ENCODE data around the gene MACC1.

MACC1 gene

DNA sequence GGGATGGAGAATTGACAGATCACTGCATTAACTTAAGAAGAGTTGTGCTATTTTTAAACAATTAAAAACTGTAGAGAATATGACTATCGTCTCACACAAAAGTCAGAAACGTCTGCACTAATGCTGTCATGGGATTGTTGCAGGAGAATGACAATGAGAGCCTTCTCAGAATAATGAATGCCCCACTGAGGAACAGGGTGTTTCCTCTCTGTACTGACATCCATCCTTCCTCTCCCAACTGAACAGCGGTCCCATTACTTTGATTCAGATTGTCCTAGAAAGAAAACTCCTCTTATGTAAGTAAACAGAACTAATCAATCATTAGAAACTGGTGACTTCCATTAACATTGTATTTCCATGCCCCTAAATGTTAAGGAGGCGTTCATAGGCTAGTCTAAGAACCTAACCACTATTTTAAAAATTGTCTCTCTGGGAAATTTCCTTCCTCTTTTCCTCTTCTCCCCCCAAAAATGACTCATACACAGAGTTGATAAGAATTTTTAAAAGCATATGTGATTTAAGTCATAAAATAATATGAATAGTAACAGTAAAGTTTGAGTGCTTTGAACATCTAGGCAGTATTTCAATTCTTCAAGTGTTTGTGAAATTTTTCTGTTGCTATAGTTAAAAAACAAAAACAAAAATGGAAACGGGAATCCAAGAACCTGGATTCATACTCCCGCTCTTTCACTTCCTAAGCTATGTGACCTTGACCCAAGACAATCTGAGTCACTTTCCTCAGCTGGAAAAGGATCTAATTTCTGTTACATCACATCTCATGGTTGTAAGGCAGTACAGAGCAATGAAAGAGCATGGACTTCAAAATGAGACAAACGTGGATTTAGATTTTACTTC lies 12.7 kb upstream of the MACC1 start:
- no peak for DNase-seq (ENCODE audit: low read depth)

DNA sequence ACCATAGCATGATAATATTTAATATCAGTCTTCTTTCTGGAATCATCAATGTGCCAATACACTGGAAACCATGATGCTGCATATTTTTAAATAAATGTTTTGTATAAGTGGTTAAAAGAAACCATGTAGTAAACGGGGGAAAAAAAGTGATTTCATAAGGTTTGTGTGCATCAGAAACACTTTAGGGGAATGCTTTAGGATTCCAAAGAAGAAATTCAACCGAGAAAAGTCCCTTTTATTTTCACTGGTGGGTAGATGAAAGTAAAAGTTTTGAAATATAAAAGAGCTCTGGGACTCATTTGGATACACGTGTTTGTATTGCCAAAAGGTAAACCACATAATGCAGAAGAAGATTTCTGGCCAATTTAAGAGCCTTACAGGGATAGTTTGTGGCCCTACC lies 11.9 kb upstream of the MACC1 start:
- DNase-seq (ENCODE audit: low read depth) = no peak

GRCh38 chr7:20228654-20229053 lies 11.5 kb upstream of the MACC1 start:
- no peak for DNase-seq (ENCODE audit: low read depth)

DNA sequence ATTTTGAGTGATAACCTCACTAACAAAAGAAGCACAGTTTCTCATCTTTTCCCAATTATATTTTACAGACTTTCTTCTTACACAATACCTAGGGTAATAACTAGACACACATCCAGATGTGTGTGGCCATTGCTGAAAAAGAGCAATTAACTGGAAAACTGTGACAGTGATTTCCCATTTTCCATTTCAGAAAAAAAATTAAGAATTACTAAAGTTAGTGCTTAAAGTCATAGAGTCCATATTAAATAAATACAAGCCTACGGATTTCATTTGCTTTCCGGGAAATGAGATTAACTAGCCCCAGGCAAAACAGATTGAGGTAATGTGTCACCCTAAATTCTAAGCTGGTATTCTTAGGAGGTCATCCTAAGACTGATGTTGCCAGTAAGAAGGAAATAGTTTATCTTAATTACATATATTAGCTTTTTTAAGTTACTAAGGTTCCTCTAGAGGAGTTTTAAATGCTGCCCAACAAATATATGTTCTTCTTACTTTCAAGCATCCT lies 10.2 kb upstream of the MACC1 start:
- no peak for DNase-seq (ENCODE audit: low read depth)

- DNase-seq (ENCODE audit: low read depth) = no peak
Observed at GRCh38 chr7:20226860-20227259, 9.7 kb upstream of the MACC1 start.

GRCh38 chr7:20225384-20225783 lies 8.2 kb upstream of the MACC1 start:
- no peak for DNase-seq (ENCODE audit: low read depth)

DNA sequence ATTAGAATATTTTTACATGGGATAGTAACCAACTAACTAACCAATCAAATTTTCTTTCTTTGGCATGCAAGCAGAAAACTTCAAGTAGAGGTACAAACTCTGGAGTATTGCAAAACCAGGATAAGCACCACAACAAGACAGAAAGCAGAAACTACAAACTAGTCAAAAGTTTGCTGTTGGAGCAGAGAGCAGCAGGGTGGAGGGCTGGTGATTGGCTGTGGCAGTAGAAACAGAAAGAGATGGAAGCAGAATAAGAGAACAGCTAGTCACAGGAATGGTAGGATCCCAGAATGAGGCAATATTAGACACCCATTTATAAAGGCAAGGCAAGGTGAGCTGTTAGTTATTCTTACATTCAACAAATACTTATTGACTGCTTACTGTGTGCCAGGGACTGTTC lies 6.8 kb upstream of the MACC1 start:
- no peak for DNase-seq (ENCODE audit: low read depth)

- no peak for DNase-seq (ENCODE audit: low read depth)
Observed at GRCh38 chr7:20223356-20223755, 6.2 kb upstream of the MACC1 start.

GRCh38 chr7:20222219-20222828 lies 5.1 kb upstream of the MACC1 start:
- DNase-seq (ENCODE audit: low read depth) = no peak

DNA sequence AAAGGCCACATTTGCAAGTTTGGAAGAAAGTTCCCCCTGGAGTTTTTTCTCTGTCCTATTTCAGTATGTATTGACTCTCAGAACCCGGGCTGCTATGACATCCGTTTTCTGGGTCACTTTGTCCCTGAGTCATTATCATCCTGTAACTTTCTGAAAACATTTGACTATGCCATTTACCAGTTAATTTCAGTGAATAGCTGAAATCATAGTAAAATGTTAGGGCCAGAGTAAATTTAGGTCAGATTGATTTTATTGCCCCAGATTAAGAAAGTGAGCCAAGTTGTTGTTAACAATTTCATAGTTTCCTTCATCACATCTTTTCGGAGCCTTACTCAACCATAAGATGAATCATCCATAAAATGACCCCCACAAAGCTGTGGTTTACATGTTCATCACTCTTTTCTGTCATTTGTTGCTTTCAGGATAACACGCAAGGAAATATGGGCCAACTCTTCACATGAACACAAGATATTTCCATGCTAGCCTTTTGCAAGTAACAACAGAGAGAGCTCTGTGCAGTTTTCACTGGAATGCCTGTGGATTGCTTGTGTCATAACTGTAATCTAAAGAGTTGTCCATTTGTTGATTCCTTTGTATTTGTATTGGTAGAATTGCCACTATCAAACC lies 3.9 kb upstream of the MACC1 start:
- DNase-seq (ENCODE audit: low read depth) = no peak

- DNase-seq (ENCODE audit: low read depth) = no peak
Observed at GRCh38 chr7:20220293-20220761, 3.1 kb upstream of the MACC1 start.

- DNase-seq (ENCODE audit: low read depth) = no peak
Observed at GRCh38 chr7:20219446-20220292, 2.5 kb upstream of the MACC1 start.

DNA sequence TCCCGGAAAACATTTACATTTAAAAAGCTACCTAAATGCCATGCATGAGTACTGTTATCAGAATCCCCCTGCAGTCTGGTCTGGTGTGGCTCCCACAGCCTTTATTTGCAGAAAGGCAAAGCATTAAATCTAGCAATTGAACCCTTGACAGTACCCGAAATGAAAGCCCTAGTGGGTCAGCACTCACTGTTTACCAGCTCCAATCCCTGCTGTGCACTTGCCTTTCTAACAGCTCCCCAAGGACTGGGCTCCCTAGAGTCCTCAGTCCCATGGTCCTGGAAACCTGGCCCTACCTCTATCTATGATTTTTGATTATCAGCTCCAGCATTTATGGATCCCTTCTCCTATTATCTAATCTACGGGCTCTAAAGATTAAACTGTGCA lies 1.9 kb upstream of the MACC1 start:
- no peak for DNase-seq (ENCODE audit: low read depth)

DNA sequence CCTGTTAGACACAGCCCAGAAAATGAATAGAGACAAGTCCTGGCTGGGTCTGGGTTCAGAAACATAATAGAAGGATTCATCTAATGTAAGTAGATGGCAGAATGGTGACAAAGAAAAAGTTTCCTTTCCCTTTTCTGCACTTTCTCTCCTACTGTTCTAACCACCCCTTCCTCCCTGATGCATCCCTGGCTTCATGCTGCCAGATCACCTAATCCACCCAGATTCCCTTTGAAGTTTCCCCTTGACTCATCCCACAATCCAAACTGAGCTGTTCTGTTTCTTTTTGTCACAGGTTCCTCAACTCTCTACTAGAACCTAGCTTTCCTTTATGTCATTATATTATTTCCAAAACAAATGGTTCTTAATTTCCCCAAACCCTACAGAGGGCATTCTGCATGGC lies 1.1 kb upstream of the MACC1 start:
- DNase-seq (ENCODE audit: low read depth) = no peak

DNA sequence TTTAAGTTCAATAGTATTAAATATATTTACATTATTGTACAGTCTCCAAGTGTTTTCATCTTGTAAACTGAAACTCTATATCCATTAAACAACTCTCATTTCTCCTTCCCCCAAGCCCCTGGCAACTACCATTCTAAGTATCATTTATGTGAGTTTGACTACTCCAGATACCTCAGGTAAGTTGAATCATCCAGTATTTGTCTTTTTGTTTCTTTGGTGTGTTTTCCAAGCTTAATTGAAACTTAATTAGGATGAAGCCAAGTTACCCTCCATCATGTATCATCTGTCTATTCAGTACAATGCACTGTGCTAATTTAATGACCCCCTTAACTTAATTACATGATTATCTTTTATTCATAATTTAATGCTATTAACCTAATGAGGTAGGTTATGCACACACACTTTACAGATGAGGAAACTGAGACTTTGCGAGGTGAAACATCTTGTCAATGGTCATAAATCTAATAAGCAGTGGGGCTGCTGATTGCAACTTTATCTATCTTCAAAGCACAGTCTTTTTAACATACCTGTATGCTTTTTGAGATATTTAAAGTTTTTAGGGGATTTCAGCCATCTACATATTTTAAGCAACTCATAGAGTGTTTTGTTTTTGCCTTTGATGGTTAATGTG lies 663 bp downstream of the MACC1 start:
- DNase-seq (ENCODE audit: low read depth) = no peak

- no peak for DNase-seq (ENCODE audit: low read depth)
Observed at GRCh38 chr7:20214921-20215669, 2.1 kb downstream of the MACC1 start.

- no peak for DNase-seq (ENCODE audit: low read depth)
Observed at GRCh38 chr7:20214132-20214531, 3.1 kb downstream of the MACC1 start.

- no peak for DNase-seq (ENCODE audit: low read depth)
Observed at GRCh38 chr7:20213378-20213777, 3.8 kb downstream of the MACC1 start.

DNA sequence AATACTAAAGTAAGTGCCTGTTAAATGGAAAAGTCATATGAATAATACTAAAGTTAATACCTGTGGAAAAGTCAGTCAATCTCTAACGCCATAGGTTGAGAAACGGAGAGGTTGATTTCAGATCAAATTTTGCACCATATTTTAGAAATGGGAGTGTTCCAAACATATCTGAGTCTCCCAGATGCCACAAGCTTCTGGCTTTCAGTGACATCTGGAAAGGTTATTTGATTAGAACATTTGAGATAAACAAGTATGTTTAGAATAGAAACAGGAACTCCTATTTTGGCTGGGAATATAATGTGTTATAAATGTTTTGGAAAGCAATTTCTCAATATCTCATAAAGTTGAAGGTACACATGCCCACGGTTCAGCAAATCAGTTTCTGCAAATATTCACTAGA lies 5.8 kb downstream of the MACC1 start:
- DNase-seq (ENCODE audit: low read depth) = no peak

DNA sequence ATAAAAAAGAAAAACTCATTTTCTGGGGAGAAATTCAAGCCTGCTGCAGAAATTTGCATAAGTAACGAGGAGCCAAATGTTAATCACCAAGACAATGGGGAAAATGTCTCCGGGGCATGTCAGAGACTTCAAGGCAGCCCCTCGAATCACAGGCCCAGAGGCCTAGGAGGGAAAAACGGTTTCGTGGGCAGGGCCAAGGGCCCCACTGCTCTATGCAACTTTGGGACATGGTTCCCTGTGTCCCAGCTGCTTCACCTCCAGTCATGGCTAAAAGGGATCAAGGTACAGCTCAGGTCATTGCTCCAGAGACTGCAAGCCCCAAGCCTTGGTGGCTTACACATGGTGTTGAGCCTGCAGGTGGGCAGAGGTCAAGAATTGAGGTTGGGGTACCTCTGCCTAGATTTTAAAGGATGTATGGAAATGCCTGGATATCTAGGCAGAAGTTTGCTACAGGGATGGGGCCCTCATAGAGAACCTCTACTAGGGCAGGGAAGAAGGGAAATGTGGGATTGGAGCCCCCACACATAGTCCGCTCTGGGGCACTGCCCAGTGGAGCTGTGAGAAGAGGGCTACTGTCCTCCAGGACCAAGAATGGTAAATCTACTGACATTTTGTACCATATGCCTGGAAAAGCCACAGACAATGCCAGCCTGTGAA lies 8.4 kb downstream of the MACC1 start:
- no peak for DNase-seq (ENCODE audit: low read depth)
